Lower leg skin (tissue), 4 donors: ENCODE data around the gene TSSC4. TPM values are rescaled to one million over a fixed set of nuclear protein-coding genes. Genes with fewer than 3 reads are reported as not detected.
A peak's percentile ranks its signal among the peaks of the same experiment; 100 is the strongest.

Experiments
- DNase-seq, 2 donors: peaks; one replicate each; pipeline ENCODE4 v3.0.0-alpha.2; 2019; ENCODE audit warnings: low spot score in 2 of 2
- H3K4me3 ChIP-seq: fragments of 200-600 bp; sonication (generic); 2 replicates; pipeline ENCODE4 v1.5.1; 2017; ENCODE audit warnings: mild to moderate bottlenecking, low read depth; ENCODE audit not compliant: poor library complexity, severe bottlenecking
- CTCF ChIP-seq, 3 donors: fragments of 450-650 bp; IDR thresholded peaks; one replicate each; pipeline ENCODE4 v1.5.1; 2016; ENCODE audit warnings: antibody characterized with exemption in 3 of 3, mild to moderate bottlenecking in 3 of 3, moderate library complexity in 2 of 3
- POLR2A ChIP-seq, 2 donors: fragments of 450-650 bp; IDR thresholded peaks; one replicate each; pipeline ENCODE4 v1.6.1; 2016 to 2017; ENCODE audit warnings: antibody characterized with exemption in 2 of 2, mild to moderate bottlenecking in 1 of 2, moderate library complexity in 1 of 2
- WGBS, 2 donors: methylation state at CpG; one replicate each; pipeline ENCODE4 v1.1.5; 2018; 5-methylcytosine and 5-hydroxymethylcytosine counted together
- intact Hi-C: fragments of 100-400 bp; cut with DNase I; formaldehyde crosslinking; loops from one replicate; pipeline ENCODE4 v1.15.0; 2023; ENCODE audit warnings: low total_unique reads
- total RNA-seq, 4 donors: library from RNA; depleted of rRNA; stranded (reverse); fragments of >200 nt; gene quantifications; one replicate each; pipeline ENCODE4 v1.1.0, GENCODE V29; 2016

The TSSC4 gene
- total RNA-seq, 4 donors from 2014 or later = 45.6 to 58.7 (median 55.8) TPM

- intact Hi-C loops = no loop called here
Measured at GRCh38 chr11:2378527-2379210, 21.9 kb upstream of the TSSC4 start.

GRCh38 chr11:2379466-2380174 is 20.9 kb upstream of the TSSC4 start:
- peak in 1 of 2 donors; percentile 14 for DNase-seq
- no peak overlapping the region for H3K4me3 ChIP-seq
- TF ChIP-seq POLR2A (IDR thresholded peaks at IDR 0.05) (no peak), CTCF (IDR thresholded peaks at IDR 0.05) (no peak)
- intact Hi-C loops = no loop called here
- WGBS, 2 donors = 35 to 50% methylated on average over 9 to 11 of the region's 11 CpGs

More at GRCh38 chr11:2378527-2379210, 21.9 kb upstream of the TSSC4 start:
- TF ChIP-seq POLR2A (IDR thresholded peaks at IDR 0.05) = no peak
- peak in 1 of 2 donors; percentile 60 for DNase-seq
- H3K4me3 ChIP-seq = peak overlapping the region; percentile 94
- 6 to 10% methylated on average over 16 to 23 of the region's 23 CpGs for WGBS, 2 donors

DNA sequence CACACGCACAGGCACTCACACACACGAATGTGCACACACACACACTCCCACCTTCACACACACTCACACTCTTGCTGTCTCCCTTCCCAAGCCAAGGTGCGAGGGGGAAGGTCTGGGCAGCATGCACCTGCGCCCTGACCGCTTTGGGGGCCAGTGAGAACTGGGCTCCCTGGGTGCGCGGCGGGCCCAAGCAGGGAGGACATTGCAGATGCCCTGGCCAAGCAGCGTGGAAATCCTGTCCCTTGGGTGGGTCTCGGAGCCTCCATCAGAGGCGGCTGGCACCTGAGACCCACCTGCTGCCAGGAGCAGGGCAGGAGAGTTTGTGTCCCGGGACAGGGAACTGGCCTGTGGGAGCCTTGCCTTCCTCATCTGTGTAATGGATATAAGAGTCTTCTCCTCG is 20.2 kb upstream of the TSSC4 start:
- TF ChIP-seq CTCF (IDR thresholded peaks at IDR 0.05) (no peak), POLR2A (IDR thresholded peaks at IDR 0.05) (no peak)
- 66 to 73% methylated on average over 7 to 13 of the region's 13 CpGs for WGBS, 2 donors
- intact Hi-C loops = no loop called here
- H3K4me3 ChIP-seq = no peak overlapping the region
- DNase-seq = no peak

DNA sequence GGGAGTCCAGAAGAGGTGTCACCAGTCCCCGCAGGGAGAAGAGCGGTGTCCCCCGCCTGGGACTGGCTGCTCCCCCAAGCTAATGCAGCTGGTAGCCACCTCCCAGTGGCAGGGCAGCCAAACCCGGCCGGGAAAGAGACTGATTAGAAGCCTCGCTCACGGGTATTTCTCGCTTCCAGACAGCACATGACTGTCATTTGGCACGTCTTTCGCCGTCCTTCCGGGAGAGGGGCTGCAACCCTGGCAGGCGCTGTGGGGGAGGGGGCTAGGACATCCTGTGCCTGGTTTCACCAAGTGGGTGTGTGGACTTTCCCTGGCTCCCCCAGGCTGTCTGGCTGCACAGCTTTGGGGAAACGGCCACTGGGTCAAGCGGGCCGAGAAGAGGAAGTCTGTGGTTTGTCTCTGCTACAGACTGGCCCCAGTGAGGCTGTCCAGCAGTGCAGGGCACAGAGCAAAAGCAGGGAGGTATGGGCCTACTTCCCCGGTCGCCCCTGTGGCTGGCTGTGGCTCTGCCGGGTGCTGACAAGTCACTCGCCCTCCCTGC is 19.7 kb upstream of the TSSC4 start:
- intact Hi-C loops = no loop called here
- no peak for TF ChIP-seq POLR2A (IDR thresholded peaks at IDR 0.05)
- peak; percentile 74 to 95 for DNase-seq
- H3K4me3 ChIP-seq = no peak overlapping the region
- 48 to 64% methylated on average over 11 to 20 of the region's 20 CpGs for WGBS, 2 donors

DNA sequence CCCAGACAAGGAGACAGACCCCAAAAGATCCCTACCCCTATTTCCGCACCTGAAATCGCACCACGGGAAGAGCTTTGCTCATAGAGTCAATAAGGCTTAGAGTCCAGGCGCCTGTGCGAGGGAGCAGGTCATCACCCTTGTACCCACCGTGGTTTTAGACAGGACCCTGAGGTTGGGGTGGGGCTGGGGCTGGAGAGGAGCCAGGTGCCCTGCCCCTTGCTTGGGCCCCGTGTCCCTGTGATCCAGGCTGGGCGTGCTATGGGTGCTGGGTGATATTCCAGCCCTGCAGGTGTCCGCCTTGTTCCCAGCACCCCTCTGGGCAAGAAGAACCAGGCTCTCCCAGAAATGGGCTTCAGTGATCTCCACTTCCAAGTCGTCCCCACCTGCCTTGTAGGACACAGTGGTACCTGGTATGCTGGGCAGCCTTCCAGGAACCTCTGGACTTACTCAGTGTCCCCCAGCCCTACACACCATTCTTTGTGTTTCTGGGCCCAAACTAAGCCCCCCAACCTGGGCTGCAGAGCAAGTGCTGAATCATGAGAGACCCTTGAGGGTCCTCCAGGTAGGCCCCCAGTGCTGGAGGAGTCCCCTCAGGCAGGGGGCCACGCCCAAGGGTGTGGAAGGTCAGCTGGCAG is 18.9 kb upstream of the TSSC4 start:
- TF ChIP-seq CTCF (IDR thresholded peaks at IDR 0.05) (no peak), POLR2A (IDR thresholded peaks at IDR 0.05) (no peak)
- 75% methylated on average over 11 of the region's 11 CpGs for WGBS, 2 donors
- DNase-seq = no peak
- intact Hi-C loops = no loop called here
- no peak overlapping the region for H3K4me3 ChIP-seq

- 46 to 54% methylated on average over 9 to 11 of the region's 11 CpGs for WGBS, 2 donors
- no peak for DNase-seq
- intact Hi-C loops = no loop called here
- TF ChIP-seq CTCF (IDR thresholded peaks at IDR 0.05) (no peak), POLR2A (IDR thresholded peaks at IDR 0.05) (no peak)
- H3K4me3 ChIP-seq = no peak overlapping the region
Measured at GRCh38 chr11:2382129-2382517, 18.4 kb upstream of the TSSC4 start.
